ENCODE data around the gene TRMT44.

The TRMT44 gene

GRCh38 chr4:8504279-8505007, 63.9 kb downstream of the TRMT44 start:
- Histone ChIP-seq H3K27me3 (ENCODE audit: insufficient read depth, low read length) (no peaks in the 10 kb centered on the region), H3K27ac (ENCODE audit: low read depth, low read length) (no peak overlapping the region), H3K23ac (ENCODE audit: low read length) (no peak overlapping the region), H3K4me2 (ENCODE audit: low read length) (no peak overlapping the region), H3K9me3 (ENCODE audit: insufficient read depth, low read depth, low read length) (peaks cover 3% of the 10 kb centered on the region), H2AK5ac (ENCODE audit: low read length) (no peak overlapping the region), H4K12ac (ENCODE audit: low read depth, low read length) (no peak overlapping the region), H2BK5ac (ENCODE audit: low read depth, low read length, poor library complexity) (no peak overlapping the region), H4K91ac (ENCODE audit: low read depth, low read length) (no peak overlapping the region), H3K9ac (ENCODE audit: low read length) (no peak overlapping the region), H3K79me2 (ENCODE audit: control insufficient read depth, insufficient read depth, low read length, poor library complexity) (no peaks in the 10 kb centered on the region), H3K79me1 (ENCODE audit: low read length) (peaks cover 7% of the 10 kb centered on the region), H2BK12ac (ENCODE audit: low read length) (no peak overlapping the region), H3K18ac (ENCODE audit: low read length) (no peak overlapping the region), H2BK120ac (ENCODE audit: insufficient read depth, low read length, poor library complexity) (no peak overlapping the region), H3K4ac (ENCODE audit: low read depth, low read length) (no peak overlapping the region), H3K36me3 (ENCODE audit: control insufficient read depth in 1 of 2, insufficient read depth in 2 of 2, low read length in 2 of 2) (no peaks in the 10 kb centered on the region), H3K4me1 (ENCODE audit: control insufficient read depth in 1 of 2, insufficient read depth in 2 of 2, low read length in 2 of 2) (peaks cover 19 to 24% of the 10 kb centered on the region in 2 experiments), H2AFZ (ENCODE audit: insufficient read depth, low read length, poor library complexity) (no peak overlapping the region), H4K8ac (ENCODE audit: low read depth, low read length) (no peak overlapping the region), H3K4me3 (ENCODE audit: low read depth, low read length) (no peak overlapping the region), H3K14ac (ENCODE audit: low read length) (no peak overlapping the region)
- no peak for DNase-seq
- WGBS (ENCODE audit: extremely low coverage, insufficient coverage, insufficient read length), result no CpG with 5 or more reads among the region's 15 CpGs

DNA sequence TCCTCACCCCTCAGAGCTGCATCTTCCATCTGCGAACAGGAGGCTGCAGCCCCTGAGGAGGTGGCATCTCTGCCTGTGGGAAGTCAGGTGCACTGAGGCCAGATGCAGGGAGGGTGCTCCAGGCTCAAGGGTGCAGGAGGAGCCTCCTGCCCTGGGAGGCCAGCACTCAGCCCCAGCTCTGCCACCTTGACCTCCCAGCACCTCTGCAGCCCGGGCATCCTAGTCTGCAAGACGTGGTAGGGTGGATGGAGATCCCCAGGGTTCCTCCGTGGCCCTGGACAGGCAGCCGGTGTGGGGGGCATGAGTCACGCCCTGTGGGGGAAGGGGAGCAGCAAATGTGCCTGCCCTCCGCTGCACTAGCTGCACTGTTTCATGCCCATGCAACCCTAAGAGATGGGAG, 64.7 kb downstream of the TRMT44 start:
- no peak overlapping the region for H4K8ac ChIP-seq (ENCODE audit: low read depth, low read length)
- H4K91ac ChIP-seq (ENCODE audit: low read depth, low read length), result no peak overlapping the region
- H3K4me1 ChIP-seq (ENCODE audit: control insufficient read depth in 1 of 2, insufficient read depth in 2 of 2, low read length in 2 of 2), result peaks cover 19 to 24% of the 10 kb centered on the region in 2 experiments
- no peak overlapping the region for H3K4me2 ChIP-seq (ENCODE audit: low read length)
- no peak overlapping the region for H2BK5ac ChIP-seq (ENCODE audit: low read depth, low read length, poor library complexity)
- DNase-seq, result no peak
- no CpG with 5 or more reads among the region's 7 CpGs for WGBS (ENCODE audit: extremely low coverage, insufficient coverage, insufficient read length)
- H3K4me3 ChIP-seq (ENCODE audit: low read depth, low read length), result no peak overlapping the region
- H3K27ac ChIP-seq (ENCODE audit: low read depth, low read length), result no peak overlapping the region
- H3K36me3 ChIP-seq (ENCODE audit: control insufficient read depth in 1 of 2, insufficient read depth in 2 of 2, low read length in 2 of 2), result no peaks in the 10 kb centered on the region
- H3K9me3 ChIP-seq (ENCODE audit: insufficient read depth, low read depth, low read length), result peaks cover 3% of the 10 kb centered on the region
- H2AFZ ChIP-seq (ENCODE audit: insufficient read depth, low read length, poor library complexity), result no peak overlapping the region
- H3K4ac ChIP-seq (ENCODE audit: low read depth, low read length), result no peak overlapping the region
- no peak overlapping the region for H2AK5ac ChIP-seq (ENCODE audit: low read length)
- H3K18ac ChIP-seq (ENCODE audit: low read length), result no peak overlapping the region
- no peaks in the 10 kb centered on the region for H3K79me2 ChIP-seq (ENCODE audit: control insufficient read depth, insufficient read depth, low read length, poor library complexity)
- no peak overlapping the region for H3K14ac ChIP-seq (ENCODE audit: low read length)
- no peak overlapping the region for H2BK120ac ChIP-seq (ENCODE audit: insufficient read depth, low read length, poor library complexity)
- peaks cover 7% of the 10 kb centered on the region for H3K79me1 ChIP-seq (ENCODE audit: low read length)
- no peak overlapping the region for H3K23ac ChIP-seq (ENCODE audit: low read length)
- no peak overlapping the region for H4K12ac ChIP-seq (ENCODE audit: low read depth, low read length)
- no peak overlapping the region for H2BK12ac ChIP-seq (ENCODE audit: low read length)
- no peak overlapping the region for H3K9ac ChIP-seq (ENCODE audit: low read length)
- H3K27me3 ChIP-seq (ENCODE audit: insufficient read depth, low read length), result no peaks in the 10 kb centered on the region

DNA sequence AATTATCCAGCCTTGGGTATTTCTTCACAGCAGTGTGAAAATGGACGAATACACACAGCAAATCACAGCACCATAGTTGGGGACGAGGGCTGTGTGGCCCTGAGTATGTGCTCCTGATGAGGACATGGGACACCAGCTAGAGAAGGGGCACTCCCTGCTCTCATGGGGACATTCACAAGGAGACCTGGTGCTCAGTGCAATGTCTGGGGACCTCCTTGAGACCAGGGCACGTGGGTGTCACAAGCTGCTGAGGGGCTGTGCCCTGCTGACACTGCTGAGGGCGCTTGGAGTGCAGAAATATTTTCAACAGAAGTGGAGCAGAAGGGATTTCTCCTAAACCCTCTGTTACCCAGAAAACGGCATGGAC, 65.4 kb downstream of the TRMT44 start:
- Histone ChIP-seq H4K91ac (ENCODE audit: low read depth, low read length) (peak overlapping the region; percentile 56), H4K12ac (ENCODE audit: low read depth, low read length) (no peak overlapping the region), H3K9ac (ENCODE audit: low read length) (no peak overlapping the region), H3K79me1 (ENCODE audit: low read length) (peaks cover 7% of the 10 kb centered on the region), H2BK120ac (ENCODE audit: insufficient read depth, low read length, poor library complexity) (no peak overlapping the region), H3K18ac (ENCODE audit: low read length) (no peak overlapping the region), H3K9me3 (ENCODE audit: insufficient read depth, low read depth, low read length) (peaks cover 3% of the 10 kb centered on the region), H3K36me3 (ENCODE audit: control insufficient read depth in 1 of 2, insufficient read depth in 2 of 2, low read length in 2 of 2) (no peaks in the 10 kb centered on the region), H3K79me2 (ENCODE audit: control insufficient read depth, insufficient read depth, low read length, poor library complexity) (no peaks in the 10 kb centered on the region), H2BK5ac (ENCODE audit: low read depth, low read length, poor library complexity) (no peak overlapping the region), H3K4ac (ENCODE audit: low read depth, low read length) (no peak overlapping the region), H2AFZ (ENCODE audit: insufficient read depth, low read length, poor library complexity) (no peak overlapping the region), H3K14ac (ENCODE audit: low read length) (no peak overlapping the region), H3K27me3 (ENCODE audit: insufficient read depth, low read length) (no peaks in the 10 kb centered on the region), H3K4me2 (ENCODE audit: low read length) (no peak overlapping the region), H2AK5ac (ENCODE audit: low read length) (no peak overlapping the region), H3K23ac (ENCODE audit: low read length) (no peak overlapping the region), H3K4me1 (ENCODE audit: control insufficient read depth in 1 of 2, insufficient read depth in 2 of 2, low read length in 2 of 2) (peaks cover 19 to 24% of the 10 kb centered on the region in 2 experiments), H3K27ac (ENCODE audit: low read depth, low read length) (no peak overlapping the region), H3K4me3 (ENCODE audit: low read depth, low read length) (no peak overlapping the region), H4K8ac (ENCODE audit: low read depth, low read length) (no peak overlapping the region), H2BK12ac (ENCODE audit: low read length) (no peak overlapping the region)
- no CpG with 5 or more reads among the region's 5 CpGs for WGBS (ENCODE audit: extremely low coverage, insufficient coverage, insufficient read length)
- no peak for DNase-seq

DNA sequence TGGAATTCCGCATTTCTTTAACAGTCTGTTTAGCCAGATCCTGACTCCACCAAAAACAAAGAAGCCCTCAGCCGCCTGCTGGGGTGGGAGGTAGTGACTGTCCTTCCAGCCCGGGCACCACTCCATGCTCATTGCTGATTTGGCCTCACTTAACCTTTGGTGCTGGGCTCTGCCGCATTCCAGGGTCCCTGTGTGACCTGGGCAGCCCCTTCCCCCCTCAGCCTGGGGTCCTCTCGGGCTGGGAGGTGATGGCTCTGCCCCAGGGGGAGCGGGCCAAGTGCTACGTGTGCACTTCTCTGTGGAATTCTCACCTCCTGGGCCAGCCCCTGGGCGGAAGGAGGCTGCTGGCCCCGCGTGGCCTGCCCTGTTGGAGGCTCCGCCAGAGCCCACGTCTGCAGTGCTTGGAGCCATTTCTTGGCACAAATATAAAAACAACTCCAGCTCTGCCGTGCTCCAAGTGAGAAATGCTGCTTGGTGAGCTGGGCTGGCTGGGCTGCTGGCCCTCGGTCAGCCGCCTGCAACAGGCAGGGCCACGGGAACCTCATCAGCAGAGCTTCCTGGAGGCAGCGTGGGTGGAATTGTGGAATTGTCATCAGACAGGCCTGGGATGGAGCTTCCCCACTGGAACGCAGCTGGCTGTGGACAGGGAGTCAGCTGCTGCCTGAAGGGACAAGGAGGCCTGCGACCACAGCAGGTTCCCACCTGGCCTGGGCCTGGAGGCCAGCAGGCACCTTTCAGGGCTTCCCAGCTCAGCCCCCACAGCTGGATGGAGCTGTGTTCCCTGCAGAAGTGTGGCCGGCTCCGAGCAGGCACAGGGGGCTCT, 66.0 kb downstream of the TRMT44 start:
- peaks cover 3% of the 10 kb centered on the region for H3K9me3 ChIP-seq (ENCODE audit: insufficient read depth, low read depth, low read length)
- H3K27me3 ChIP-seq (ENCODE audit: insufficient read depth, low read length), result no peaks in the 10 kb centered on the region
- peak overlapping the region; percentile 44 for H4K8ac ChIP-seq (ENCODE audit: low read depth, low read length)
- H3K79me1 ChIP-seq (ENCODE audit: low read length), result peaks cover 7% of the 10 kb centered on the region
- H3K23ac ChIP-seq (ENCODE audit: low read length), result no peak overlapping the region
- H3K27ac ChIP-seq (ENCODE audit: low read depth, low read length), result no peak overlapping the region
- no peak overlapping the region for H3K4me2 ChIP-seq (ENCODE audit: low read length)
- no peak overlapping the region for H2BK5ac ChIP-seq (ENCODE audit: low read depth, low read length, poor library complexity)
- H3K4me3 ChIP-seq (ENCODE audit: low read depth, low read length), result no peak overlapping the region
- peak overlapping the region; percentile 44 for H3K14ac ChIP-seq (ENCODE audit: low read length)
- no peaks in the 10 kb centered on the region for H3K36me3 ChIP-seq (ENCODE audit: control insufficient read depth in 1 of 2, insufficient read depth in 2 of 2, low read length in 2 of 2)
- no peaks in the 10 kb centered on the region for H3K79me2 ChIP-seq (ENCODE audit: control insufficient read depth, insufficient read depth, low read length, poor library complexity)
- no peak overlapping the region for H3K4ac ChIP-seq (ENCODE audit: low read depth, low read length)
- peak overlapping the region; percentile 6 for H3K18ac ChIP-seq (ENCODE audit: low read length)
- no peak overlapping the region for H3K9ac ChIP-seq (ENCODE audit: low read length)
- no peak overlapping the region for H4K12ac ChIP-seq (ENCODE audit: low read depth, low read length)
- WGBS (ENCODE audit: extremely low coverage, insufficient coverage, insufficient read length), result no CpG with 5 or more reads among the region's 21 CpGs
- peak; percentile 39 for DNase-seq
- no peak overlapping the region for H2AFZ ChIP-seq (ENCODE audit: insufficient read depth, low read length, poor library complexity)
- peaks cover 19 to 24% of the 10 kb centered on the region in 2 experiments for H3K4me1 ChIP-seq (ENCODE audit: control insufficient read depth in 1 of 2, insufficient read depth in 2 of 2, low read length in 2 of 2)
- H2BK120ac ChIP-seq (ENCODE audit: insufficient read depth, low read length, poor library complexity), result peak overlapping the region; percentile 9
- H2AK5ac ChIP-seq (ENCODE audit: low read length), result no peak overlapping the region
- peak overlapping the region; percentile 30 for H2BK12ac ChIP-seq (ENCODE audit: low read length)
- H4K91ac ChIP-seq (ENCODE audit: low read depth, low read length), result peak overlapping the region; percentile 56

Measured in trophoblast cell (in vitro differentiated cells and primary cell).